Measurements from ENCODE around the gene NFKB1. TPM values are rescaled to one million over a fixed set of nuclear protein-coding genes. Genes with fewer than 3 reads are reported as not detected.

NFKB1 gene
- total and polyA plus RNA-seq, 9 donors, result 18.6 to 45.0 (median 36.6) TPM

DNA sequence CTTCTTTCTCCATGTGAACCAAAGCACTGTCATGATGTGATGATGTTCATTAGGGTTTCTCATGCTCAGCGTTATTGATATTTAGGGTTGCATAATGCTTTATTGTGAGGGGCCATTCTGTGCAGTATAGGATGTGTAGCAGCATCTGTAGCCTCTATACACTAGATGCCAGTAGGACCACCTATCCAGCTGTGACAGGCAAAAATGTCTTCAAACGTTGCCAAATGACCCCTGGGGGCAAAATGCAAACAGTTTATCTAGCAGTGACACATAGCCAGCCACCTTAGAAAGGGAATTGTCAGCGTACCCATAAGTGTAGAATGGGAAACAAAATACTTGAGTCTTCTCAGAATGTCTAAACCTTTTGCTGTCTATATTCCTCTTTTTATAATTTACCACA lies 18.8 kb downstream of the NFKB1 start:
- no peaks in the 10 kb centered on the region for H3K27me3 ChIP-seq
- H3K36me3 ChIP-seq, result no peaks in the 10 kb centered on the region
- no peak overlapping the region for H3K27ac ChIP-seq
- H3K9me3 ChIP-seq, result no peaks in the 10 kb centered on the region
- peaks cover 8% of the 10 kb centered on the region for H3K4me1 ChIP-seq (ENCODE audit: insufficient read depth)
- WGBS, 3 donors, result 69 to 78% (median 70%) methylated on average over 3 of the region's 3 CpGs
- intact Hi-C loops (cut with DNase I), result no loop called here
- DNase-seq, result no peak
- no peak overlapping the region for H3K4me3 ChIP-seq
- TF ChIP-seq, protein P1, sequence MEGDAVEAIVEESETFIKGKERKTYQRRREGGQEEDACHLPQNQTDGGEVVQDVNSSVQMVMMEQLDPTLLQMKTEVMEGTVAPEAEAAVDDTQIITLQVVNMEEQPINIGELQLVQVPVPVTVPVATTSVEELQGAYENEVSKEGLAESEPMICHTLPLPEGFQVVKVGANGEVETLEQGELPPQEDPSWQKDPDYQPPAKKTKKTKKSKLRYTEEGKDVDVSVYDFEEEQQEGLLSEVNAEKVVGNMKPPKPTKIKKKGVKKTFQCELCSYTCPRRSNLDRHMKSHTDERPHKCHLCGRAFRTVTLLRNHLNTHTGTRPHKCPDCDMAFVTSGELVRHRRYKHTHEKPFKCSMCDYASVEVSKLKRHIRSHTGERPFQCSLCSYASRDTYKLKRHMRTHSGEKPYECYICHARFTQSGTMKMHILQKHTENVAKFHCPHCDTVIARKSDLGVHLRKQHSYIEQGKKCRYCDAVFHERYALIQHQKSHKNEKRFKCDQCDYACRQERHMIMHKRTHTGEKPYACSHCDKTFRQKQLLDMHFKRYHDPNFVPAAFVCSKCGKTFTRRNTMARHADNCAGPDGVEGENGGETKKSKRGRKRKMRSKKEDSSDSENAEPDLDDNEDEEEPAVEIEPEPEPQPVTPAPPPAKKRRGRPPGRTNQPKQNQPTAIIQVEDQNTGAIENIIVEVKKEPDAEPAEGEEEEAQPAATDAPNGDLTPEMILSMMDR (IDR thresholded peaks at IDR 0.05), result no peak
- TF ChIP-seq POLR2A (IDR thresholded peaks at IDR 0.05) (no peak), EP300 (IDR thresholded peaks at IDR 0.05) (no peak)

GRCh38 chr4:102521570-102521969 lies 20.4 kb downstream of the NFKB1 start:
- no peaks in the 10 kb centered on the region for H3K27me3 ChIP-seq
- no peak overlapping the region for H3K4me3 ChIP-seq
- no peak for DNase-seq
- TF ChIP-seq EP300 (IDR thresholded peaks at IDR 0.05) (no peak), POLR2A (IDR thresholded peaks at IDR 0.05) (no peak)
- TF ChIP-seq, protein P1 (IDR thresholded peaks at IDR 0.05), result no peak
- H3K27ac ChIP-seq, result no peak overlapping the region
- no peaks in the 10 kb centered on the region for H3K9me3 ChIP-seq
- intact Hi-C loops (cut with DNase I), result no loop called here
- peaks cover 8% of the 10 kb centered on the region for H3K4me1 ChIP-seq (ENCODE audit: insufficient read depth)
- no peaks in the 10 kb centered on the region for H3K36me3 ChIP-seq
- WGBS, 3 donors, result 100% methylated on average over 1 of the region's 1 CpG

GRCh38 chr4:102522031-102522440 lies 20.9 kb downstream of the NFKB1 start:
- TF ChIP-seq, protein P1 (IDR thresholded peaks at IDR 0.05), result no peak
- no peak for TF ChIP-seq EP300 (IDR thresholded peaks at IDR 0.05)
- TF ChIP-seq POLR2A (IDR thresholded peaks at IDR 0.05), result no peak
- intact Hi-C loops (cut with DNase I), result no loop called here
- Histone ChIP-seq H3K4me3 (no peak overlapping the region), H3K9me3 (no peaks in the 10 kb centered on the region), H3K36me3 (no peaks in the 10 kb centered on the region), H3K27ac (no peak overlapping the region), H3K4me1 (ENCODE audit: insufficient read depth) (peaks cover 8% of the 10 kb centered on the region), H3K27me3 (no peaks in the 10 kb centered on the region)
- WGBS, 3 donors, result 75 to 85% (median 84%) methylated on average over 3 of the region's 3 CpGs
- no peak for DNase-seq

DNA sequence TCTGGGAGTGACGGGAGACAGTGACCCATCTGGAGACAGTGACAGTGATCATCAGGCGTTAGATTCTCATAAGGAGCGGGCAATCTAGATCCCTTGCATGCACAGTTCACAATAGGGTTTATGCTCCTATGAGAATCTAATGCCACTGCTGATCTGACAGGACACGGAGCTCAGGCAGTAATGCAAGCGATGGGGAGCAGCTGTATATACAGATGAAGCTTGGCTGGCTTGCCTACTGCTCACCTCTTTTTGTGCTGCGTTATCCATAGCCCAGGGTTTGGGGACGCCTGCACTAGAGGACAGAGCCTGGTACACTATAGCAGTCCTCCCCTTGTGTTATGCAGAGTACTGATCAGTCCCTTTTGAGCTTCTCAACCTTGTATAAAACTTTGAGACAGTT lies 23.5 kb downstream of the NFKB1 start:
- Histone ChIP-seq H3K4me3 (no peak overlapping the region), H3K4me1 (ENCODE audit: insufficient read depth) (peaks cover 8% of the 10 kb centered on the region), H3K9me3 (no peaks in the 10 kb centered on the region), H3K27ac (no peak overlapping the region), H3K36me3 (no peaks in the 10 kb centered on the region), H3K27me3 (no peaks in the 10 kb centered on the region)
- intact Hi-C loops (cut with DNase I), result no loop called here
- TF ChIP-seq, protein P1 (IDR thresholded peaks at IDR 0.05), result no peak
- no peak for TF ChIP-seq POLR2A (IDR thresholded peaks at IDR 0.05)
- no peak for TF ChIP-seq EP300 (IDR thresholded peaks at IDR 0.05)
- 98 to 99% (median 98%) methylated on average over 7 of the region's 7 CpGs for WGBS, 3 donors
- no peak for DNase-seq
